ENCODE data around the gene CCNG2.

Gene CCNG2

GRCh38 chr4:77156912-77157858 is at the start of gene CCNG2:
Gene CCNG2 (plus strand): TSS chr4:77157207. CDS start chr4:77158533, 1,326 bp downstream.
- DNase-seq: peak; percentile 83 to 90

DNA sequence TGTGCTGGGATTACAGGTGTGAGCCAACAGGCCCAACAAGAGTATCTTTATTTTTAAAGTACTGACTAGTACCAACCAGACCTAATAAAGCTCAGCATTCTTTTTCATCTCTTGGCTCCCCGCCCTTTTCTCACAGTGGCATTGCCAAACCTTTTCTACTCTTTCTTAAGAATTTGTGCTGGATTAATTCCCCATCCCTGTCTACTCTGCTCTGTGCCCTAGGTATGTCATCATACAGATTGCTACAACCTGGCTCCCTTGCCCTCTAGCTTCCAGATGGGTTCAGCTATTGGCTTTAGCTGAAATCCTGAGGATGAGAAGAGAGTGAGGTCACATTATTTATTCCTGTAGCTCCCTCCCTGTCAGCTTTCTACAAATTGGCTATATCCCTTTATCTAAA is 46.3 kb upstream of the CCNG2 start:
- no peak for DNase-seq

DNA sequence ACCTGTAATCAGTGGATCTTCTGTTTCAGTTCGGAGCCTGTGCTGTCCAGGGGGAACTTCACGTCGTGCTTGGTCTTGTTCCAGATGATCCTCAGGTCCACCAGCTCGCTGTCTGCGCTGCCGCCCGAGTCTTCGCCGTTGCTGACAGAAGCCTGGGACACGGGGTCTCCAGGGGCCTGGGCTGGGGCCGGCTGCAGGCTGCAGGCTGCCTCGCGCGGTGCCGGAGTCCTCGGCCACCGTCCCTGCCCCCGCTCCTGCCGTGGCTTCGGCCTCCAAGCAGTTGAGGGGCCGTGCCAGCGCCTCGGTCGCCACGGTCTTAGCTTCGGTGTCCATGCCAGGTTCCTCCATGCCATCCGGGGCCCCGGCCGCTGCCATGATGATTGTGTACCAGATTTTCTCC is 43.9 kb upstream of the CCNG2 start:
- no peak for DNase-seq

- no peak for DNase-seq
Observed at GRCh38 chr4:77117721-77118120, 39.3 kb upstream of the CCNG2 start.

DNA sequence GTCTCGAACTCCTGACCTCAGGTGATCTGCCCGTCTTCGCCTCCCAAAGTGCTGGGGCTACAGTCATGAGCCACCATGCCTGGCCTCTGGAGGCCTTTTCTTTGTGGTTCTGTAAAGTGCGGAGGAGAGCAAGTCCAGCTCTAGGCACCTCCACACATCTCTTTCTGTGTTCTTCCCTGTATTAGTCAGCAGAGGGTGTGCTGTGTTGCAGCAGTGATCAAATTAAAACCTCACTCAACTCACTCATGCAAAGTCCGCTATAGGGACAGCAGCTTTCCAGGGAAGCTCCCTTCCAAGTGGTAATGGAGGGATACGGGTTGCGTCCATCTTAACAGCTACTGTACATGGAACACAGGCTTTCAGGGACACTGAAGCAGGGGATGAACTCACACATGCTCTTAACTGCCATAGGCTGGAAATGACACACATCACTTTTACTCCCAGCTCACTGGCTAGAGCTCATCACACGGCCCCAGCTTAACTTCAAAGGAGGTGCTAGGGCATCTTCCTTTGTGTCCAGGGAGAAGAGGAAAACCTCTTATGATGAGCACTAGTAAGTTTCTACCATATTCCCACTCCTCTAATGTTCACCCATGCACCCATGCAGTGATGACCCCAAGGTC is 36.0 kb upstream of the CCNG2 start:
- no peak for DNase-seq

DNA sequence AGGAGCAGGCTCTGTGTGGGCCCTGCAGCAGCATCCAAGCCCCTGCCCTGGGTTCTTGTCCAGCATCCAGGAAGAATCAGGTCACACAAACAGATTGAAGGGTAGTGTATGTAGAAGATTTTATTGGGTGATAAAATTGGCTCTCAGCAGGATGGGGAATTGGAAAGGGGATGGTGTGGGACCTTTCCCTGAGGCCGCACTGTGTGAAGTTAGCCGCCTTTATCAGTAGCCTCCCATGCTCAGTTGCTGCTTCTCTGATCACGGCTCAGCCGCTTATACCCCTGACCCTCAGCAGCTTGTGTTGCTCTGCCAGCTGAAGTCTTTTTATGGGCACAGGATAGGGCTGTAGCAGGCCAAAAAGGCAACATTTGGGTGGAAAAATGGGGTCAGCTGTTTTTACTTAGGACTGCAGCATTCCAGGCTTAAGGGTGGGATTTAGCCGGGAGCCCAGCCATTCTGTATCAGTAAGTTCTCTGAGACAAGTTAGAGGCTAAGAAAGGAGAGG is 35.2 kb upstream of the CCNG2 start:
- no peak for DNase-seq

GRCh38 chr4:77122656-77123055 is 34.4 kb upstream of the CCNG2 start:
- no peak for DNase-seq

DNA sequence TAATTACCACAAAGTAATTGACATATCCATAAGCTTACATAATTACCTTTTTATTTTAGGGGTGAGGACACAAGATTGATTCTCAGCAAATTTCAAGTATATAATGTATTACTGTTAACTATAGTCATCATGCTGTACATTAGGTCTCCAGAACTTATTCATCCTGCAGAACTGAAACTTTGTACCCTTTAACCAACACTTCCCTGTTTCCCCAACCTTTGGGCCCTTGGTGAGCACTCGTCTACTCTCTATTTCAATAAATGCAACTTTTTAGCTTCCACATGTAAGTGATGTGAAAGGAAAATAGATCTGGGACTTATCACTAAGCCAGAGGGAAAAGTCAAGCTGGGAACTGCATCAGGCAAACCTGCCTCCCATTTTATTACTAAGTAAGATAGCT is 33.6 kb upstream of the CCNG2 start:
- no peak for DNase-seq

GRCh38 chr4:77124576-77124975 is 32.4 kb upstream of the CCNG2 start:
- no peak for DNase-seq

DNA sequence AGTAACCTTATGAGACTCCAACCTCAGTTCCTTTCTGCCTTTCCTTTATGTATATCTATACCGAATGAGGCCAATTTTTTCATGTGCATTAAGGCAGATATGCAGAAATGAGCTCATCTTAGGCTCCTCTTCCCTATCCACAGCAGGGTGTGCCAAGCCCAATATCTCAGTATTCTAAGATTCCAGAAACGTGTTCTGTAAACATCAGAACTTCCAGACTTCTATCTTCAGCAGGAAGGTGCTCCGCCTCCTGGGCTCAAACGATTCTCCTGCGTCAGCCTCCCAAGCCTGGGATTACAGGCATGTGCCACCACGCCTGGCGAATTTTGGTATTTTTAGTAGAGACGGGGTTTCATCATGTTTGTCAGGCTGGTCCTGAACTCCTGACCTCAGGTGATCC is 31.0 kb upstream of the CCNG2 start:
- DNase-seq: no peak

- DNase-seq: peak in 1 of 2 donors; percentile 13
Observed at GRCh38 chr4:77126809-77127208, 30.2 kb upstream of the CCNG2 start.

- DNase-seq: no peak
Observed at GRCh38 chr4:77127215-77127614, 29.8 kb upstream of the CCNG2 start.

DNA sequence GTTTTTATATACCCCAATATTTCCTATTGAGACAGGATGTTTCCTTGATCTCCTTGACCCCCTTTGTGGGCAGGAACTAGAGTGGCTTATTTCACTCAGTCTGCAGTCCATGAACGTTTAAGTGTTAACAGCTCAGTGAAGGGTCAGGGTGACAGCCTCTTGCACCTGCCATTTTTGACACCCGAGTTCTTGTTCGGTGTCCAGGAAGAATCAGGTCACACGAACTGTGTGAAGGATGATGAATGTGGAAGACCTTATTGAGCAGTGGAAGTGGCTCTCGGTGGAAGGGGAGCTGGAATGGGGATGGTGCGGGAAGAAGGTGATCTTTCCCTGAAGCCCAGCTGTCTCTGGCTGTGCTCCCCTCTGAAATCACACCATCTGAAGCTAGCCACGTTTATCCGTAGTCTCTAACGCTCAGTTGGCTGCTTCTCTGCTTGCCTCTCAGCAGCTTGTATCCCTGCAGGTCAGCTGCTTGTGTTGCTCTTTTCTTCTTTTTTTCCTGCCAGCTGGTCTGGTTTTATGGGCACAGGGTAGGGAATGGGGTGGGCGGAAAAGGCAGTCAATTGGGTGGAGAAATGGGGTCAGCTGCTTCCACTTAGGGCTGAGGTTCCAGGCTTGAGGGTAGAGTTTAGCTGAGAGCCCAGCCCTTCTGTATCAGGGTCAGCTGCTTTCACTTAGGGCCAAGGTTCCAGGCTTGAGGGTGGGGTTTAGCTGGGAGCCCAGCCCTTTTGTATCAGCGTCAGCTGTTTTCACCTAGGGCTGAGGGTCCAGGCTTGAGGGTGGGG is 29.0 kb upstream of the CCNG2 start:
- DNase-seq: no peak

GRCh38 chr4:77132652-77133312 is 24.2 kb upstream of the CCNG2 start:
- DNase-seq: no peak

DNA sequence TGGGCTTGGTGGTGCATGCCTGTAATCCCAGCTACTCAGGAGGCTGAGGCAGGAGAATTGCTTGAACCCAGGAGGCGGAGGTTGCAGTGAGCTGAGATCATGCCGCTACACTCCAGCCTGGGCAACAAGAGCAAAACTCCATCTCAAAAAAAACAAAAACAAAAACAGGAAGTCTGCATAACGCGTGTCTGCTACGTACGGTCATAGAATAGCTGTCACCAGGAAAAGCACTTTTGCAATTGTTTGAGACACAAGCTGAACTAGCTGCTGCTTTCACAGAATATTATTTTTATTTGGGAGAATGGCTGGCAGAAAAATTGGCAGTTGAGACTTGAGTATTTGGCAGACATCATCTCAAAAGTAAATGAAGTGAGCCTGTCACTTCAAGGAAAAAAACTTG is 19.6 kb upstream of the CCNG2 start:
- peak in 1 of 2 donors; percentile 14 for DNase-seq

DNA sequence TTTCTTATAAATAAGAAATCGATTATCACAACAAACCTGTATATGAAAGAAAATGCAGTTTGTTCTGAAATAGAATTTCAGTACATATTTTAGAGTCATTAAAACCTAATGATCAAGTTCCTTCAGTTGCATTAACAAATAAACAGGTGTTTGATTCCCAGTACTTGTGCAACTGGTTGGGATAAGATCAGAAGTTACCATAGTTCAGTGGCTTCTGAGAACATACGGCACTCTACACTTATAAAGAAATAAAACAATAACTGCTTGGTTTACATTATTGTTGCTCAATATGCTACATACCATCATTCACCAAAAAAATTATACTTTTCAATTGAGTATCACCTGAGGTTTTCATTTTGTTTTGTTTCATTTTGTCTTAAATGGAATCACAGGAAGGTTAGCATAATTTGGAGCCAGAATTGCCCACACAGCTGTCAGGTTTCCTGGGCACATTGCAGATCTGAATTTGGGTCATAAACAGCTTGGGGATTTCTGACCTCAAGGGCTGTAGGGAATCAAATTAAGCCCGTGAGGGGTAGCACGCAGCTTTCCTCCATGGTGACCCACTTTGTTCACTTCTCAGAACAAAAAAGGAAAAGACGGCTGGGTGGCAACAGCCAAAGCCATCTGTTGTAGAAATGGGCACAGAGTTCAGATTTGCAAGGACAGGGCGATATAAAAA is 14.9 kb upstream of the CCNG2 start:
- peak in 1 of 2 donors; percentile 36 for DNase-seq

GRCh38 chr4:77142646-77143028 is 14.4 kb upstream of the CCNG2 start:
- DNase-seq: no peak

GRCh38 chr4:77143091-77143490 is 13.9 kb upstream of the CCNG2 start:
- DNase-seq: no peak

GRCh38 chr4:77145842-77146185 is 11.2 kb upstream of the CCNG2 start:
- DNase-seq: no peak

- DNase-seq: no peak
Observed at GRCh38 chr4:77146186-77147078, 10.6 kb upstream of the CCNG2 start.

All from CD4-positive, alpha-beta T cell treated with Interferon alpha-2 for 1 hour (primary cell).